ENCODE measurements around the gene ABTB2.
"Not testable (repeated sequence)": the region's sequence is repeated elsewhere in the genome, so short reads cannot be mapped to it uniquely, and the experiment has no call there.

ABTB2 gene

GRCh38 chr11:34256626-34257025, 101.2 kb downstream of the ABTB2 start:
- no peak for DNase-seq

DNA sequence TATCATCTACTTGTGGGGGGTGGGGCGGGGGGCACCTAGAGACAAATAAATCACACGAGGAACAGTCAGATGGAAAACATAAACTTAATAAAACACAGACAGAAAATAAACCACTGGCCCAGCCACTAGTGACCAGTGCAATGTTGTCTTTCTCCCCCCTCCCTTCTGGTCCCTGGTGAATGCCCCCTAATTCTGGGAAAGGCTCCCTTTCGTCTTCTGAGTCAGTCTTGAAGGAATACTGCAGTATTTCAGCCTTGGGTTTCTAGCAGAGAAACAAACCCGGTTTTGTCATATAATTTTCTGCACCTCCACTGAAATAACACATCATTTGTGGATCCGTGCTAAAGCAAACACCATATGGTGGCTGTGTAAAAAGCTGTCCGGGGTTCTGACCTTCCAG, 101.7 kb downstream of the ABTB2 start:
- DNase-seq = no peak

DNA sequence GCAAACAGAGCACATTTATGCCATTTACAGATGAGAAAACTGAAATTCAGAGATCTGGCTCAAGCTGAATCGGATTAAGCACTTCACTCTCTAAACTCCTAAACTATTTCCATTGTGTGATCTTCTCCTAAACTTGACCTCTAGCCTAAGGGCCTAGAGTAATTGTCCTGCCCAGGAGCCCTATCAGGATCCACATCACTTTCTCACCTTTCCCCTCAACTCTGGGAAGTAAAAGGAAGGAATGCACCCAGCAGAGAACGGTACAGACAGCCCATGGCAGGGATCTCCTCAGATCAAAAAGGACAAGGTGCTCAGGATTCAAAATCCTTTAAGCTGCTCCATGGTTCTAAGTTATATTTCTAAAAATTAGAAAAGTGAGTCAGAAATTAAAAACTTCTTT, 102.7 kb downstream of the ABTB2 start:
- no peak for DNase-seq

GRCh38 chr11:34254011-34254410, 103.8 kb downstream of the ABTB2 start:
- no peak for DNase-seq

- DNase-seq = no peak
These were observed 105.2 kb downstream of the ABTB2 start for GRCh38 chr11:34252651-34253050.

- DNase-seq = no peak
These were observed 105.8 kb downstream of the ABTB2 start for GRCh38 chr11:34252015-34252414.

- no peak for DNase-seq
These were observed 106.2 kb downstream of the ABTB2 start for GRCh38 chr11:34251589-34251980.

- peak in 4 of 5 donors; percentile 24 to 86 (median 34) for DNase-seq
These were observed 106.8 kb downstream of the ABTB2 start for GRCh38 chr11:34250732-34251588.

DNA sequence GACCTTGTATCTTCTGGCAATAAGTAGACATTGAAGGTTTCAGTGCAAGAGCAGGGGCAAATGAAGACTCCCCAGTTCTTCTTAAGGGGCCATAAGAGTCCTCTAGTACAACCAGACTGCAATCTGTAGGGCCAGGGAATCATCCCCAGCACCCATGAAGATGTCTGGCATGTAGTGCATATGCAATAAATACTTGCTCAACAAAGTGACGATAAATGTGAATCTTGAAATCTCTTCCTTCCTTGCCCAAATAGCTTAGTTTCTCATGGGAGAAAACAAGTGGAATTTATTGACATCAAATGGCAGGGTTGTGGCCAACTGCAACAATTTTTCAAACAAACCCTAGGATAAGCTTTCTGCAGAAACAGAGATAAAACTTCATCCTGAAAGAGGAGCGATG, 107.6 kb downstream of the ABTB2 start:
- DNase-seq = no peak

GRCh38 chr11:34249439-34249838, 108.4 kb downstream of the ABTB2 start:
- DNase-seq = no peak

DNA sequence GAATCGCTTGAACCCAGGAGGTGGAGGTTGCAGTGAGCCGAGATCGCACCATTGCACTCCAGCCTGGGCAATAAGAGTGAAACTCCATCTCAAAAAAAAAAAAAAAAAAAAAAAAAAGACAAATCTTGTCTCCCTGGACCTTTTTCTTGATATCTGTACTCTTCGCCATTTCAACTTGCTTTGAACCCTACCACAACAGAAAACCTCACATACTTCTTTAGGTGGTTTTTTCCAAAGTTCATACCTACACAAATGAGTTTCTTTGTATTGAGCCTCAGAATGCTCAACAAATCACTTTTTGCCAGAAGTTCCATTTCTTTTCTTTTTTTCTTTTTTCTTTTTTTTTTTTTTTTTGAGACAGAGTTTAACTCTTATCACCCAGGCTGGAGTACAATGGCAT, 111.3 kb downstream of the ABTB2 start:
- not testable (repeated sequence) for DNase-seq

DNA sequence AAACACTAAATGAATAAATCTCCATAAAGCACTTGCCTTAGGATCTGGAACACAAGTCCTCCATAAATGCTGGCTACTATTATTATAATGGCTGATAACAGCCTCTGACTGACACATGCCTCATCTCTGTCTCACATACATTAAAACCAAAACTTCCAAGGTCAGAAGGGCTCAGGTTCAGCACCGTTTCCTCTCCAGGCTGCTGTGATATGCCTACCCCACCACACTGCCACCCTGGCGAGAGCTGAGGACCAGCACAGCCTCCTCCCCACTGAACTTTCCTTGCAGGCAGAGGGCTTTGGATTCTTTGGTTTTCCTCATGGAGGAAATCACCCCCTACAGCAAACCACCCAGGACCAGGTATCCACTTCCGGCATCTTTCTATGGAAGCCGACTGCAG, 112.8 kb downstream of the ABTB2 start:
- DNase-seq = no peak

- peak in 1 of 5 donors; percentile 69 for DNase-seq
These were observed 114.0 kb downstream of the ABTB2 start for GRCh38 chr11:34243600-34244464.

GRCh38 chr11:34242037-34242625, 115.7 kb downstream of the ABTB2 start:
- DNase-seq = no peak

DNA sequence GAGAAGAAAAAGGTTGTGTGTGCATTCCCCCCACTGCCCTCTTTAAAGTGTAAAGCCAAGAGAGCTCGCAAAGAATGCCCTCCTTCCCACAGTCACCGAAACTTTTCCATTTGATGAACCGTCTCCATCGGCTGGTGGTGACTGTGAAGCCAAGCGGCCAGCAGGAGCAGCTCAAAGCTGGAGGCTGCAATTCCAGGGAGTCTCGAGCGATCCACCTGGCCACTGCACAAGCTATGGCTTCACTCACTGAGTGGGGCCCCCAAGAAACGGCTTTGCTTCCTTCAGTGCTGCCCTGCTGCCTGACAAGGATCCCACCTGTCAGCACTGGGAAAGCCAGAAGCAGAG, 117.7 kb downstream of the ABTB2 start:
- no peak for DNase-seq

DNA sequence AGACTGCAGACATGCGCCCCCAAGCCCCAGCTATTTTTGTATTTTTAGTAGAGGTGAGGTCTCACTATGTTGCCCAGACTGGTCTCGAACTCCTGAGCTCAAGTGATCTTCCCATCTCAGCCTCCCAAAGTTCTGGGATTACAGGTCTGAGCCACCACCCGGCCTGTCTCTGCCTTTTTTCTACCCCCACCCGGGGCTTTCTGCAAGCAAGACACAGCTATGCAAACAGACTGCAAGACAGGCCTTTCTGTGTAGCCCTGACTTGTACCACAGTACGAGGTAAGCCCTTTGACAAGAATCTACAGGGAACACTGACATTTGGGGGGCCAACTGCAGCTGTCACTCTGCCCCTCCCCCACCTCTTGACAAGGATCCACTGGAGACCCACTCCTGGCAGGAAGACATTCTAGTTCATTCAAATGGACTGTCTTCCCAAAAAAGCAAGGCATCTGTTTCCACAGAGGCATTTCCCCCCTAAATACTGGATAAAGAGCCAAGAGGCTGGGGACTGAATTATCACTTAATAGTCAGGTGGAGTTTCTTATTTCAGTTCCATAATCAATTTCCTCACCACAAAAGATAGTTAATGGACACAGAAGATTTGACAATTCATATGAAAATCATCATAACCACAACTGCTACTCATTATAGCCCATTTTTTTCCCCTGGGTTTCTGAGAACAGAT, 118.2 kb downstream of the ABTB2 start:
- DNase-seq = no peak

- no peak for DNase-seq
These were observed 118.8 kb downstream of the ABTB2 start for GRCh38 chr11:34238966-34239365.

DNA sequence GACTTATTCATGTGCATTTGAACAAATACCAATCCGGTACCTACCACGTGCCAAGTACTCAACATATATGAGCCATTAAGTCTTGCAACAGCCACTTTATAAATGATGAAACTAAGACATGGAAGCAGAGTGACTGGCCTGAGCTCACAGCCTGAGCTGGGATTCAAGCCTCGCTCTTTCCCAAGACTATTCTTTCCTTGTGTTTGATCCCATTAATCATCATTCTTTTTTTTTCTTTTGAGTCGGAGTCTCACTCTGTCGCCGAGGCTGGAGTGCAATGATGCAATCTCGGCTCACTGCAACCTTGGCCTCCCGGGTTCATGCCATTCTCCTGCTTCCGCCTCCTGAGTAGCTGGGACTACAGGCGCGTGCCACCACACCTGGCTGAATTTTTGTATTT, 119.3 kb downstream of the ABTB2 start:
- no peak for DNase-seq

DNA sequence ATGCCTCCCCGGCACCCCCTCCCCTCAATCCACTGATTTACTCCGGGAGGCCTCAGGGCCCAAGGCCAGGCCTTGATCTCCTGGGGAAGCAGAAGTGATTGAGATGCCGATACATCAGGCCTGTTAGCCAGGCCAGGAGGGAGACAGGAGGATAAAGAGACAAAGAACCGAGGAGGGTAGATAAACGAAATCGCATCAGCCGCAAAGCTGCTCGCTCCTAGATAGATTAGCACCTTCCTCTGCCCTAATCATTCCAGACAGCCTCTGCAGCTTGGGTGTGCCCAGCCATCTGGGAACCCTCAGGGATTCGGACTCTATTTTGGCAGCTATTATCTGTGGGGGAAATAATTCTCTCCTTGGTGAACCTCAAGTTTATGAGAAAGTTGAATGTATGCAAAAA, 121.2 kb downstream of the ABTB2 start:
- DNase-seq = no peak

GRCh38 chr11:34235591-34236071, 122.2 kb downstream of the ABTB2 start:
- DNase-seq = no peak

GRCh38 chr11:34235189-34235588, 122.6 kb downstream of the ABTB2 start:
- peak in 1 of 5 donors; percentile 62 for DNase-seq

- peak; percentile 45 to 73 (median 51) for DNase-seq
These were observed 123.6 kb downstream of the ABTB2 start for GRCh38 chr11:34234086-34234740.

Measured in T-helper 1 cell (primary cell).